GM12875 (cell line): ENCODE results near the gene SERPINB5.

Experiments
- H3K4me3 ChIP-seq: one replicate; pipeline ENCODE4 v1.5.1; 2011; ENCODE audit warnings: low read depth, low read length, control low read depth
- TF ChIP-seq, protein P1 (sequence below): IDR thresholded peaks from 2 replicates; pipeline ENCODE4 v1.5.1; 2011; ENCODE audit warnings: low read depth, mild to moderate bottlenecking, control low read depth, inconsistent platforms, low read length, moderate library complexity, borderline replicate concordance; ENCODE audit not compliant: insufficient read depth

SERPINB5 gene, protein sequence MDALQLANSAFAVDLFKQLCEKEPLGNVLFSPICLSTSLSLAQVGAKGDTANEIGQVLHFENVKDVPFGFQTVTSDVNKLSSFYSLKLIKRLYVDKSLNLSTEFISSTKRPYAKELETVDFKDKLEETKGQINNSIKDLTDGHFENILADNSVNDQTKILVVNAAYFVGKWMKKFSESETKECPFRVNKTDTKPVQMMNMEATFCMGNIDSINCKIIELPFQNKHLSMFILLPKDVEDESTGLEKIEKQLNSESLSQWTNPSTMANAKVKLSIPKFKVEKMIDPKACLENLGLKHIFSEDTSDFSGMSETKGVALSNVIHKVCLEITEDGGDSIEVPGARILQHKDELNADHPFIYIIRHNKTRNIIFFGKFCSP

DNA sequence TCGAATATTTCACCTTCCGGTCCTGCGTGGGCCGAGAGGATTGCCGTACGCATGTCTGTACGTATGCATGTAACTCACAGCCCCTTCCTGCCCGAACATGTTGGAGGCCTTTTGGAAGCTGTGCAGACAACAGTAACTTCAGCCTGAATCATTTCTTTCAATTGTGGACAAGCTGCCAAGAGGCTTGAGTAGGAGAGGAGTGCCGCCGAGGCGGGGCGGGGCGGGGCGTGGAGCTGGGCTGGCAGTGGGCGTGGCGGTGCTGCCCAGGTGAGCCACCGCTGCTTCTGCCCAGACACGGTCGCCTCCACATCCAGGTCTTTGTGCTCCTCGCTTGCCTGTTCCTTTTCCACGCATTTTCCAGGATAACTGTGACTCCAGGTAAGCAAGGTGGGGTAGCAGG is at the start of gene SERPINB5:
SERPINB5 (plus strand) TSS at position 291 of the 400 bp plus-strand sequence. CDS start 7,471 bp downstream, outside the sequence.
- H3K4me3 ChIP-seq: no peak within 1 kb of the TSS
- TF ChIP-seq, protein P1, sequence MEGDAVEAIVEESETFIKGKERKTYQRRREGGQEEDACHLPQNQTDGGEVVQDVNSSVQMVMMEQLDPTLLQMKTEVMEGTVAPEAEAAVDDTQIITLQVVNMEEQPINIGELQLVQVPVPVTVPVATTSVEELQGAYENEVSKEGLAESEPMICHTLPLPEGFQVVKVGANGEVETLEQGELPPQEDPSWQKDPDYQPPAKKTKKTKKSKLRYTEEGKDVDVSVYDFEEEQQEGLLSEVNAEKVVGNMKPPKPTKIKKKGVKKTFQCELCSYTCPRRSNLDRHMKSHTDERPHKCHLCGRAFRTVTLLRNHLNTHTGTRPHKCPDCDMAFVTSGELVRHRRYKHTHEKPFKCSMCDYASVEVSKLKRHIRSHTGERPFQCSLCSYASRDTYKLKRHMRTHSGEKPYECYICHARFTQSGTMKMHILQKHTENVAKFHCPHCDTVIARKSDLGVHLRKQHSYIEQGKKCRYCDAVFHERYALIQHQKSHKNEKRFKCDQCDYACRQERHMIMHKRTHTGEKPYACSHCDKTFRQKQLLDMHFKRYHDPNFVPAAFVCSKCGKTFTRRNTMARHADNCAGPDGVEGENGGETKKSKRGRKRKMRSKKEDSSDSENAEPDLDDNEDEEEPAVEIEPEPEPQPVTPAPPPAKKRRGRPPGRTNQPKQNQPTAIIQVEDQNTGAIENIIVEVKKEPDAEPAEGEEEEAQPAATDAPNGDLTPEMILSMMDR: no peak

DNA sequence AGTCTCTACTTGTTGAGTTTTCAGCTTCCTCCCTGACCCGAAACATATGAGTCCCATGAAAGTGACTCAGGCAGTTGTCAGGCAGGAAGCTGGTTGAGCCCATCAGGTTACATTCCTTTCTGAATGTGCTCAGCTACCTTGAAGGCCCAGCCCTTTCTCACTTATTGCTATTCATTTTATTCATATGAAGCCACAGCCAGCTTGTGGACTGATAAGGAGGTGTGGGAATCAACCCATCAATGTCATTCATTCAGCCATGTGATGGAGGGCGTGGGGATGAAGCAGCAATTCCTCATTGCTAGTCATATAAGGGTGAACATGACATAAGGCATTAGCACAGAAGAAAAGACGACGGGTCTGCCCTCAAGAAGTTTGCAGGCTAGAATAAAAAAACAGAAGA is 49.2 kb upstream of the SERPINB5 start:
- TF ChIP-seq, protein P1: no peak
- no peak overlapping the region for H3K4me3 ChIP-seq

DNA sequence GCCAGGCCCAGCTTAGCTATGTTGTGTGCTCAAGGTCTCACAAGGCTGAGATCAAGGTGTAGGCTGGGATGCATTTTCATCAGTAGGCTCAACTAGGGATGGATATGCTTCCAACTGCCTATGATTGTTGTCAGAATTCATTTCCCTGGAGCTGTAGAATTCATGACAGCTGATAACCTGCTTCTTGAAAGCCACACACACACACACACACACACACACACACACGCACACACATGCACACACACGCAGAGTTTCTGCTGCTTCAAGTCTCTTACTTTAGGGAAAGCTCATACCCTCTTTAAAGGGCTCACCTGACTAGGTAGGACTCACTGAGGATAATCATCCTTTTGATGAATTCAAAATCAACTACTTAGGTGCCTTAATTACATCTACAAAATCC is 46.2 kb upstream of the SERPINB5 start:
- TF ChIP-seq, protein P1: no peak
- H3K4me3 ChIP-seq: no peak overlapping the region

DNA sequence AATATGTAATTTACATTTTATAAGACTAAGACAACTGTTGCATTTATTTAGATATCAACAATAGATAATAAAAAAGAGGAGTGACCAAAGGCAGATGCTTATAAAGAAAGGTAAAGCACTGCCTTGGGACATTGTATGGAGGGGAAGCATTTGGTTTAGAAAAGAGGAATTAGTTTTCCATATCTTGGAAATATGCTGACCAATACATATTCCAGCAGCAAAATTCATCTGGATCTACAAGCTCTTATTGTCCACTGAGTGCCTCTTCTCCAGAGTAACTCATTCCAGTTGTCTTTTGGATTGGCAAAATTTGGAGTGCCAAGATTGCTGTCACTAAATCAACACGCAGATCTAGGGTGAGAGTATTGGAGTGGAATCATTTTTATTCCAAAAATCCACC is 45.6 kb upstream of the SERPINB5 start:
- TF ChIP-seq, protein P1: no peak
- H3K4me3 ChIP-seq: no peak overlapping the region

DNA sequence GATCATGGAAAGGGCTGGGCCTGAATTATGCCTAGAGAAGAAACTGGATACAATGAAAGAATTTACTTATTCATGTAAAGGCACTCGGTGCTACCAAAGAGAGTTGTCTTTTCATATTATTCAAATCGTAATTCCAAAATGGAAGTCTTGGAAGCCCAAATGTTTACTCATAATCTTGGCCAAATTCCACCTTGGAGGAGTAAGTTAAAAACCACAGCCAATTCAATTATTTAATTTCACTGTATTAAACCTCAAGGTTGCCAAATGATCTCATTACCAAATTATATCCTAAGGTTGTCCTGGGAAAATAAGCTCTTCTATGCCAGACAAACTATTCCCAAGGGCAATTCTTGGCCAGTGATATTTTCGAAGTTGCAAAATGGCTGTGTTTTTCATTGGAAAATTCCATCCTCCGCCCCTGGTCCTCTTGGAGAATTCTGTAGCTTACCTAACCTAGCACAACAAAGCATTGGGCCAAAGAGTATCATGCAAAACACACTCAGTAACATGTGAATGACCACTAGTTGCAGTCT is 43.4 kb upstream of the SERPINB5 start:
- no peak overlapping the region for H3K4me3 ChIP-seq

DNA sequence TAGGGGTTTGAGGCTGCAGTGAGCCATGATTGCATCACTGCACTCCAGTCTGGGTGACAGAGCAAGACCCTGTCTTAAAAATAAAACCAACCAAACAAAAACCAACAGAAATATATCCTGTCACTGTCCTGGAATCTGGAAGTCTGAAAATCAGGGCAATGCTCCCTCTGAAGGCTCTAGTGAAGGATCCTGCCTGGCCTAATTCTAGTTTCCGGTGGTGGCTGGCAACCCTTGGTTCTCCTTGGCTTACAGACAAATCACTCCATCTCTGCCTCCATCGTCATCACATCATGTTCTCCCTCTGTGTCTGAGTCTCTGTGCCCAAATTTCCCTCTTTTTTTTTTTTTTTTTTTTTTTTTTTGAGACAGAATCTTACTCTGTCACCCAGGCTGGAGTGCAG is 38.6 kb upstream of the SERPINB5 start:
- TF ChIP-seq, protein P1: no peak
- H3K4me3 ChIP-seq: no peak overlapping the region

More for the DNA sequence above, 43.4 kb upstream of the SERPINB5 start:
- TF ChIP-seq, protein P1: no peak

DNA sequence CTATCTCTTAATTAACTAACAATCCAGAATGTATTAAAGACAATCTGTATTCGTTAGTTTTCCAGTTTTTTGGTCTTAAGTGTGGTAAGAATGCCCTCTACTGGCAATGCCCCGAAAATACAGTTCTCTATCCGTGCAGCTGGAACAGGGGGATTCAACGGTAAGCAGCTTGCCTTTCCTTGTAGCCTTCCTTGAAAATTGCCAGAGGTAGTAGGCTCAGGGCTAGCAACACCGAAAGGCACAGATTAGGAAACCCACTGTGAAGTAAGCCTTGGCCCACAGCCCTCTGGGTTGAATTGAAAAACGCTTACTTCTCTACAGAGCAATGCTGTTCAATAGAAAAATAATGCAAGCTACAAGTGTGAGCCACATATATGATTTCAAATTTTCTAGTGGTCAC is 37.4 kb upstream of the SERPINB5 start:
- H3K4me3 ChIP-seq: no peak overlapping the region
- TF ChIP-seq, protein P1: peak; percentile 66
